OCI-LY7 (cell line): ENCODE results near the gene GALNT17. TPM values are rescaled to one million over a fixed set of nuclear protein-coding genes. Genes with fewer than 3 reads are reported as not detected.

Source experiments
- BruUV-seq: library from RNA; stranded (reverse); fragments of 400-500 nt; replicated peaks from 2 replicates; lab custom pipeline; 2021; lab: Mats Ljungman, UMichigan
- CTCF ChIA-PET: fragments of 300-600 bp; sonication (Branson Sonifier 250); formaldehyde crosslinking; loops from one replicate; lab custom pipeline; 2022; ENCODE audit warnings: antibody characterized with exemption; ENCODE audit not compliant: unreplicated experiment; lab: Charles Lee
- POLR2A ChIA-PET: fragments of 300-600 bp; sonication (Branson Sonifier 250); formaldehyde crosslinking; loops from one replicate; lab custom pipeline; 2022; ENCODE audit warnings: antibody characterized with exemption; lab: Charles Lee
- DNase-seq: peaks from one replicate; pipeline ENCODE4 v3.0.0-alpha.2; 2015; ENCODE audit warnings: low spot score
- H2AFZ ChIP-seq: fragments of 200-600 bp; sonication (generic), shearing (Covaris generic); 2 replicates; pipeline ENCODE4 v1.6.1; 2014; ENCODE audit warnings: mild to moderate bottlenecking, antibody characterized with exemption, low read length, moderate library complexity
- H3K27ac ChIP-seq: fragments of 200-600 bp; sonication (generic); 2 replicates; pipeline ENCODE4 v1.5.1; 2014; ENCODE audit warnings: mixed run types, low read depth, mild to moderate bottlenecking, moderate library complexity, low read length, inconsistent platforms; ENCODE audit not compliant: poor library complexity, severe bottlenecking
- H3K36me3 ChIP-seq: fragments of 200-600 bp; sonication (generic); 2 replicates; pipeline ENCODE4 v1.6.1; 2014; ENCODE audit warnings: mild to moderate bottlenecking, antibody characterized with exemption, low read length, moderate library complexity, mixed read lengths; ENCODE audit not compliant: insufficient read depth
- H3K4me1 ChIP-seq: fragments of 200-600 bp; sonication (generic); 2 replicates; pipeline ENCODE4 v1.5.1; 2014; ENCODE audit warnings: mild to moderate bottlenecking, low read length; ENCODE audit not compliant: insufficient read depth, poor library complexity, severe bottlenecking
- H3K4me2 ChIP-seq: fragments of 200-600 bp; sonication (generic); 2 replicates; pipeline ENCODE4 v1.6.1; 2014; ENCODE audit warnings: mild to moderate bottlenecking, low read length
- H3K4me3 ChIP-seq: fragments of 200-600 bp; sonication (generic); 2 replicates; pipeline ENCODE4 v1.5.1; 2014; ENCODE audit warnings: mild to moderate bottlenecking, low read depth, low read length; ENCODE audit not compliant: poor library complexity, severe bottlenecking
- H3K79me2 ChIP-seq: fragments of 200-600 bp; sonication (generic); 2 replicates; pipeline ENCODE4 v1.6.1; 2016; ENCODE audit warnings: low read depth, mild to moderate bottlenecking, low read length, moderate library complexity, mixed read lengths; ENCODE audit not compliant: insufficient read depth
- H3K9me2 ChIP-seq: fragments of 200-600 bp; sonication (generic); 2 replicates; pipeline ENCODE4 v1.6.1; 2016; ENCODE audit warnings: mild to moderate bottlenecking, low read length, mixed read lengths; ENCODE audit not compliant: insufficient read depth
- H3K9me3 ChIP-seq: fragments of 200-600 bp; sonication (generic); 2 replicates; pipeline ENCODE4 v1.6.1; 2014; ENCODE audit warnings: mild to moderate bottlenecking, mixed run types, low read length, mixed read lengths
- H4K20me1 ChIP-seq: fragments of 200-600 bp; sonication (generic); 2 replicates; pipeline ENCODE4 v1.6.1; 2014; ENCODE audit warnings: mild to moderate bottlenecking, antibody characterized with exemption, low read length, moderate library complexity, mixed read lengths; ENCODE audit not compliant: insufficient read depth
- CTCF ChIP-seq: fragments of 200-600 bp; sonication (generic); conservative IDR thresholded peaks from 2 replicates; pipeline ENCODE4 v1.5.1; 2014; ENCODE audit warnings: mild to moderate bottlenecking, antibody characterized with exemption, low read length, moderate library complexity, mixed read lengths
- EZH2phosphoT487 ChIP-seq: fragments of 200-600 bp; sonication (generic); IDR thresholded peaks from 2 replicates; pipeline ENCODE4 v1.6.1; 2018; ENCODE audit warnings: low read depth, borderline replicate concordance, mild to moderate bottlenecking, mixed run types, antibody characterized with exemption, low read length, moderate library complexity, mixed read lengths
- intact Hi-C: fragments of 100-400 bp; cut with micrococcal nuclease; formaldehyde crosslinking; loops from one replicate; pipeline ENCODE4 v1.10.0; 2022; ENCODE audit not compliant: unreplicated experiment
- total RNA-seq, 2 experiments: library from RNA; depleted of rRNA in 1 of 2; stranded (reverse); fragments of >200 nt in 1 of 2; shearing (Covaris generic) in 1 of 2; gene quantifications; 2 replicates each; pipeline ENCODE4 v1.2.3, GENCODE V29; 2014 to 2022

The GALNT17 gene
- total RNA-seq, 2 experiments from 2014 or later: not detected

- no peaks in the 10 kb centered on the region for H3K36me3 ChIP-seq
- no peak overlapping the region for H3K4me2 ChIP-seq
- H3K79me2 ChIP-seq: no peaks in the 10 kb centered on the region
- CTCF ChIA-PET: no interaction called here
- H3K4me1 ChIP-seq: no peaks in the 10 kb centered on the region
- no peak overlapping the region for H2AFZ ChIP-seq
- H3K9me2 ChIP-seq: no peaks in the 10 kb centered on the region
- no peak for DNase-seq
- no TSS peak for BruUV-seq
- TF ChIP-seq CTCF: no peak
- no peak for TF ChIP-seq EZH2phosphoT487
- POLR2A ChIA-PET: no interaction called here
- H3K9me3 ChIP-seq: no peaks in the 10 kb centered on the region
- intact Hi-C loops: no loop called here
- H3K27ac ChIP-seq: no peak overlapping the region
- no peak overlapping the region for H3K4me3 ChIP-seq
- no peaks in the 10 kb centered on the region for H4K20me1 ChIP-seq
These were observed 245.5 kb downstream of the GALNT17 start for GRCh38 chr7:71377469-71377868.

GRCh38 chr7:71384094-71384493, 252.2 kb downstream of the GALNT17 start:
- no peaks in the 10 kb centered on the region for H3K9me2 ChIP-seq
- ChIA-PET POLR2A (no interaction called here), CTCF (no interaction called here)
- no peak for TF ChIP-seq EZH2phosphoT487
- no peak for TF ChIP-seq CTCF
- no peak for DNase-seq
- no peaks in the 10 kb centered on the region for H3K4me1 ChIP-seq
- intact Hi-C loops: no loop called here
- no peaks in the 10 kb centered on the region for H4K20me1 ChIP-seq
- BruUV-seq: no TSS peak
- H2AFZ ChIP-seq: no peak overlapping the region
- no peaks in the 10 kb centered on the region for H3K36me3 ChIP-seq
- no peaks in the 10 kb centered on the region for H3K9me3 ChIP-seq
- no peak overlapping the region for H3K4me2 ChIP-seq
- H3K4me3 ChIP-seq: no peak overlapping the region
- no peaks in the 10 kb centered on the region for H3K79me2 ChIP-seq
- H3K27ac ChIP-seq: no peak overlapping the region

DNA sequence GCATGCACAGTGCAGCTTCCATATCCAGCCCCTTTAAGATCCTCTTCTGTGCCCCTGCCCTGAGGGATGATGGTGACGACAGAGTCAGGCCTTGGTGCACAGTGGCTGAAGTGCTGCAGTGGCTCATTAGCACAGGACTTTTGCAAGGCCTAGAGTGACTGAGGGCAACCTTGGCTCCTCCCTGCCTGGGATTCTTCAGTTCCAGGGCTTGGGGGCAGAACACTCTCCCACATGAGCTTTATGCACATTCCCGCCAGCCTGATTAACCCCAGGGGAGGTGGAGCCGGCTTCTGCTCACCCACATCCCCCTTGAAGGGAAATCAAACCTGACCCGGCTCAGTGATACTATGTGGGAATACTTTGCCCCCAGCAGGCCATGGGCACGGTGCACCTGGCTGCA, 253.4 kb downstream of the GALNT17 start:
- POLR2A ChIA-PET: no interaction called here

More for the DNA sequence above, 253.4 kb downstream of the GALNT17 start:
- Histone ChIP-seq H3K9me2 (no peaks in the 10 kb centered on the region), H4K20me1 (no peaks in the 10 kb centered on the region), H3K4me3 (no peak overlapping the region), H3K4me1 (no peaks in the 10 kb centered on the region), H3K9me3 (no peaks in the 10 kb centered on the region), H3K4me2 (no peak overlapping the region), H3K79me2 (no peaks in the 10 kb centered on the region), H3K27ac (no peak overlapping the region), H2AFZ (no peak overlapping the region), H3K36me3 (no peaks in the 10 kb centered on the region)
- TF ChIP-seq EZH2phosphoT487 (no peak), CTCF (no peak)
- CTCF ChIA-PET: no interaction called here
- BruUV-seq: no TSS peak
- intact Hi-C loops: no loop called here
- no peak for DNase-seq
